ENCODE results near the gene MRPL14.

MRPL14 gene

GRCh38 chr6:44120692-44121443 lies 6.4 kb downstream of the MRPL14 start:
- no peak for DNase-seq

GRCh38 chr6:44119704-44120262 lies 7.5 kb downstream of the MRPL14 start:
- DNase-seq, result no peak

GRCh38 chr6:44117397-44118128 lies 9.7 kb downstream of the MRPL14 start:
- DNase-seq, result no peak

GRCh38 chr6:44116641-44117382 lies 10.4 kb downstream of the MRPL14 start:
- no peak for DNase-seq

GRCh38 chr6:44115866-44116265 lies 11.4 kb downstream of the MRPL14 start:
- DNase-seq, result no peak

- no peak for DNase-seq
These were observed 13.8 kb downstream of the MRPL14 start for GRCh38 chr6:44113414-44113813.

GRCh38 chr6:44111434-44112417 lies 15.5 kb downstream of the MRPL14 start:
- no peak for DNase-seq

- no peak for DNase-seq
These were observed 16.3 kb downstream of the MRPL14 start for GRCh38 chr6:44110966-44111365.

- DNase-seq, result no peak
These were observed 17.1 kb downstream of the MRPL14 start for GRCh38 chr6:44110005-44110676.

GRCh38 chr6:44109212-44109611 lies 18.0 kb downstream of the MRPL14 start:
- no peak for DNase-seq

GRCh38 chr6:44108471-44108870 lies 18.8 kb downstream of the MRPL14 start:
- DNase-seq, result no peak

GRCh38 chr6:44107017-44107416 lies 20.2 kb downstream of the MRPL14 start:
- DNase-seq, result no peak

GRCh38 chr6:44105993-44106740 lies 21.1 kb downstream of the MRPL14 start:
- no peak for DNase-seq

GRCh38 chr6:44105146-44105545 lies 22.1 kb downstream of the MRPL14 start:
- no peak for DNase-seq

- DNase-seq, result no peak
These were observed 22.7 kb downstream of the MRPL14 start for GRCh38 chr6:44104481-44105021.

- DNase-seq, result no peak
These were observed 24.7 kb downstream of the MRPL14 start for GRCh38 chr6:44102527-44102926.

GRCh38 chr6:44101832-44102231 lies 25.4 kb downstream of the MRPL14 start:
- DNase-seq, result no peak

- DNase-seq, result peak; percentile 4
These were observed 27.1 kb downstream of the MRPL14 start for GRCh38 chr6:44100088-44100550.

- no peak for DNase-seq
These were observed 28.1 kb downstream of the MRPL14 start for GRCh38 chr6:44099192-44099591.

GRCh38 chr6:44097782-44098317 lies 29.4 kb downstream of the MRPL14 start:
- no peak for DNase-seq
